Mesothelial cell of epicardium (in vitro differentiated cells): ENCODE measurements around the gene EPS15. TPM values are rescaled to one million over a fixed set of nuclear protein-coding genes. Genes with fewer than 3 reads are reported as not detected.

Source experiments
- DNase-seq, 2 experiments: peaks; one replicate each; pipeline ENCODE4 v3.0.0; 2021; ENCODE audit warnings: low spot score in 2 of 2; ENCODE audit not compliant: unreplicated experiment in 2 of 2
- H3K27ac Mint-ChIP-seq: 2 replicates; pipeline ENCODE4 v1.8.0; 2021; ENCODE audit warnings: mixed read lengths
- H3K27me3 Mint-ChIP-seq: 2 replicates; pipeline ENCODE4 v1.8.0; 2021; ENCODE audit warnings: low read depth, mixed read lengths
- H3K36me3 Mint-ChIP-seq: 2 replicates; pipeline ENCODE4 v1.8.0; 2021; ENCODE audit warnings: mixed read lengths
- H3K4me1 Mint-ChIP-seq: 2 replicates; pipeline ENCODE4 v1.8.0; 2021; ENCODE audit warnings: mixed read lengths
- H3K4me3 Mint-ChIP-seq: 2 replicates; pipeline ENCODE4 v1.8.0; 2021; ENCODE audit warnings: mild to moderate bottlenecking, moderate library complexity, mixed read lengths
- H3K9me3 Mint-ChIP-seq: 2 replicates; pipeline ENCODE4 v1.8.0; 2021; ENCODE audit warnings: mixed read lengths
- CTCF ChIP-seq: fragments of 200-600 bp; sonication (generic); IDR thresholded peaks from one replicate; pipeline ENCODE4 v1.5.0; 2021; ENCODE audit warnings: antibody characterized with exemption; ENCODE audit not compliant: unreplicated experiment
- total RNA-seq: library from RNA; stranded (reverse); gene quantifications from 3 replicates; pipeline ENCODE4 v1.2.1, GENCODE V29; 2021

EPS15 gene
- total RNA-seq, 1 donor from 2014 or later = 52.5 TPM

DNA sequence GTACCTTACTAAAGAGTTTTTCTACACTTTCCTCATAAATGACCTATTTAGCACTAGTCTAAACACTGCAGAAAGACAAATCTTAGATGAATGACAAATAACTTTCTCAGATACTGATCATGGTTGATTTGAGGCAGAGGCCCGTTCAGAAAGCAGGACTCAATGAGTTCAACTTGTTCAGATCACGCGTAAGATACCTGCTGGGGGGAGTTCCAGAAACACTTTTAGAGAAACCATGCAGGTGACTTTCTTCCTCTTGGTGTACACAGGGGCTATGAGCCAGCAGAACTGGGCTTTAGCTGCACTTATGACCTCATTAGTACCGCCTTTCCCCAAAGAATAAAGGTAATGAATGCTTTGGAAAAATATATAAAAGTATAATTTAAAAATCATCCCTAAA lies 149.9 kb downstream of the EPS15 start:
- Mint-ChIP-seq H3K27ac (no peak overlapping the region), H3K9me3 (no peaks in the 10 kb centered on the region), H3K4me1 (no peaks in the 10 kb centered on the region), H3K4me3 (no peak overlapping the region), H3K36me3 (peaks cover 20% of the 10 kb centered on the region), H3K27me3 (no peaks in the 10 kb centered on the region)
- no peak for TF ChIP-seq CTCF
- DNase-seq = no peak

DNA sequence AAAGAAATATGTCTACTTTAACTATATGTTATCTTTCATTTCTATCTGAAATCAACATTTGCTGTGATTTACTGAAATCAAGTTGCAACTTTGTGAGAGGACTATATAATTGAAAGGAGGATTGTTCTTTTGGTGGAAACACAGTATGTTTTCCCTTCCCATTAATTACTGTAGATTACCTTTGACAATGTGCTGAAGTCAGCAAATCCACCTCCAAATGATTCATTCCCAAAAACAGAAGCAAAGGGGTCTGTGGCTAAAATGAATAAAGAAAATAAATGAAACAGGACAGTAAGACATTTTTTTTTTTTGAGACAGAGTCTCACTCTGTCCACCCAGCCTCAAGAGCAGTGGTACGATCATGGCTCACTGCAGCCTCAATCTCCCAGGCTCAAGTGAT lies 153.3 kb downstream of the EPS15 start:
- Mint-ChIP-seq H3K4me1 (no peaks in the 10 kb centered on the region), H3K27ac (no peak overlapping the region), H3K27me3 (no peaks in the 10 kb centered on the region), H3K9me3 (no peaks in the 10 kb centered on the region), H3K36me3 (peaks cover 13% of the 10 kb centered on the region), H3K4me3 (no peak overlapping the region)
- DNase-seq = no peak
- no peak for TF ChIP-seq CTCF

GRCh38 chr1:51359879-51360278 lies 159.2 kb downstream of the EPS15 start:
- Mint-ChIP-seq H3K36me3 (peaks cover 16% of the 10 kb centered on the region), H3K9me3 (no peaks in the 10 kb centered on the region), H3K4me1 (no peaks in the 10 kb centered on the region), H3K4me3 (no peak overlapping the region), H3K27ac (no peak overlapping the region), H3K27me3 (no peaks in the 10 kb centered on the region)
- TF ChIP-seq CTCF = no peak
- DNase-seq = no peak

GRCh38 chr1:51355382-51355781 lies 163.7 kb downstream of the EPS15 start:
- DNase-seq = no peak
- H3K4me1 Mint-ChIP-seq = peaks cover 8% of the 10 kb centered on the region
- peaks cover 11% of the 10 kb centered on the region for H3K36me3 Mint-ChIP-seq
- H3K4me3 Mint-ChIP-seq = no peak overlapping the region
- no peak for TF ChIP-seq CTCF
- no peaks in the 10 kb centered on the region for H3K27me3 Mint-ChIP-seq
- no peak overlapping the region for H3K27ac Mint-ChIP-seq
- H3K9me3 Mint-ChIP-seq = no peaks in the 10 kb centered on the region

GRCh38 chr1:51354416-51354815 lies 164.7 kb downstream of the EPS15 start:
- no peak for TF ChIP-seq CTCF
- no peak overlapping the region for H3K27ac Mint-ChIP-seq
- H3K9me3 Mint-ChIP-seq = no peaks in the 10 kb centered on the region
- H3K27me3 Mint-ChIP-seq = no peaks in the 10 kb centered on the region
- peaks cover 14% of the 10 kb centered on the region for H3K4me1 Mint-ChIP-seq
- H3K4me3 Mint-ChIP-seq = no peak overlapping the region
- no peak for DNase-seq
- H3K36me3 Mint-ChIP-seq = peaks cover 9% of the 10 kb centered on the region

GRCh38 chr1:51351907-51352306 lies 167.2 kb downstream of the EPS15 start:
- TF ChIP-seq CTCF = no peak
- no peak for DNase-seq
- peaks cover 19% of the 10 kb centered on the region for H3K4me1 Mint-ChIP-seq
- H3K27me3 Mint-ChIP-seq = peaks cover 3% of the 10 kb centered on the region
- peaks cover 9% of the 10 kb centered on the region for H3K36me3 Mint-ChIP-seq
- no peaks in the 10 kb centered on the region for H3K9me3 Mint-ChIP-seq
- no peak overlapping the region for H3K27ac Mint-ChIP-seq
- no peak overlapping the region for H3K4me3 Mint-ChIP-seq
